Tibial nerve (tissue), 4 donors: ENCODE results near the gene THRAP3. TPM values are rescaled to one million over a fixed set of nuclear protein-coding genes. Genes with fewer than 3 reads are reported as not detected.

Source experiments
- DNase-seq, 2 donors: peaks; one replicate each; pipeline ENCODE4 v3.0.0-alpha.2; 2019; ENCODE audit warnings: low spot score in 2 of 2
- H3K27ac ChIP-seq, 4 donors: fragments of 200-600 bp; sonication (generic) in 3 of 4; one replicate each; pipeline ENCODE4 v1.5.1; 2017 to 2019; ENCODE audit warnings: mild to moderate bottlenecking in 1 of 4
- H3K27me3 ChIP-seq, 2 donors: fragments of 200-600 bp; sonication (generic) in 1 of 2; one replicate each; pipeline versions ENCODE4 v1.5.1 to v1.6.0; 2017 to 2019
- H3K36me3 ChIP-seq, 3 donors: fragments of 200-600 bp; sonication (generic); one replicate each; pipeline ENCODE4 v1.5.1; 2018 to 2019
- H3K4me1 ChIP-seq, 4 donors: fragments of 200-600 bp; sonication (generic) in 3 of 4; one replicate each; pipeline ENCODE4 v1.5.1; 2017 to 2019
- H3K4me3 ChIP-seq, 4 donors: fragments of 200-600 bp; sonication (generic) in 3 of 4; one replicate each; pipeline ENCODE4 v1.5.1; 2017 to 2019; ENCODE audit warnings: mild to moderate bottlenecking in 1 of 4, moderate library complexity in 1 of 4
- H3K9me3 ChIP-seq, 4 donors: fragments of 200-600 bp; sonication (generic) in 3 of 4; one replicate each; pipeline ENCODE4 v1.5.1; 2017 to 2019
- CTCF ChIP-seq, 5 experiments: fragments of 200-600 bp in 3 of 5; fragments of 450-650 bp in 2 of 5; sonication (generic) in 3 of 5; IDR thresholded peaks; one replicate each; pipeline ENCODE4 v1.5.1; 2016 to 2019; ENCODE audit warnings: antibody characterized with exemption in 5 of 5, mild to moderate bottlenecking in 3 of 5, moderate library complexity in 2 of 5
- EP300 ChIP-seq, 2 donors: sonication (generic); formaldehyde crosslinking; IDR thresholded peaks; one replicate each; pipeline ENCODE4 v1.6.1; 2017; ENCODE audit warnings: antibody characterized with exemption in 2 of 2, mild to moderate bottlenecking in 1 of 2
- POLR2A ChIP-seq, 2 donors: fragments of 450-650 bp; IDR thresholded peaks; one replicate each; pipeline ENCODE4 v1.6.1; 2017; ENCODE audit warnings: antibody characterized with exemption in 2 of 2, mild to moderate bottlenecking in 2 of 2, moderate library complexity in 2 of 2
- WGBS, 2 donors: methylation state at CpG; one replicate each; pipeline ENCODE4 v1.1.5; 2018; 5-methylcytosine and 5-hydroxymethylcytosine counted together
- total RNA-seq, 4 donors: library from RNA; depleted of rRNA; stranded (reverse); fragments of >200 nt; gene quantifications; one replicate each; pipeline ENCODE4 v1.1.0, GENCODE V29; 2016

The THRAP3 gene
- total RNA-seq, 4 donors from 2014 or later, result 89.2 to 114 (median 97.0) TPM

DNA sequence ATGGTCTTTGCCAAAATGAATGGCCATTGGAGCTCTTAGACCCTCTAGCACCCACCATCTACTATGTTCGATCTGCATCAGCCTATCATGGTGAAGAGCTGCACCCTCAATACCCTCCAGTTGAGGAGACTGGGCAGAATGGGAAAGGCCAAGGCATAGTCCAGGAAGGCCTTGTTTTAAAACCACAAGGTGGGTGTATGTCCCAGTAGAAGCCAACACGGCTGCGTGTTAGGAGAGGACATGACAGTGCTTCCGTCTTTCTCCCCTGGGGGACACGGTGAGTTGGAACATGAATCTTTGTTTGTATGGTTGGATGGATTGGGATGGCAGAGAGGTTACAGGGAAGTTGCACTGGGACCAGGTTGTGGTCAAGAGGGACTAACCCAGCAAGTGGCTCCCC is 63.4 kb downstream of the THRAP3 start:
- TF ChIP-seq POLR2A (IDR thresholded peaks at IDR 0.05), result no peak
- TF ChIP-seq CTCF (IDR thresholded peaks at IDR 0.05), result no peak
- TF ChIP-seq EP300 (IDR thresholded peaks at IDR 0.05), result no peak
- 76 to 88% methylated on average over 5 of the region's 5 CpGs for whole genome bisulfite sequencing, 2 donors
- Histone ChIP-seq H3K36me3 (peaks cover 6 to 86% (median 31%) of the 10 kb centered on the region in 3 donors), H3K9me3 (no peaks in the 10 kb centered on the region), H3K4me1 (peaks cover 0 to 35% (median 6%) of the 10 kb centered on the region in 4 donors), H3K27me3 (no peaks in the 10 kb centered on the region), H3K27ac (no peak overlapping the region), H3K4me3 (no peak overlapping the region)
- DNase-seq, result no peak

GRCh38 chr1:36295390-36295789 is 71.1 kb downstream of the THRAP3 start:
- Histone ChIP-seq H3K27ac (no peak overlapping the region), H3K4me1 (peaks cover 0 to 20% (median 0%) of the 10 kb centered on the region in 4 donors), H3K4me3 (no peak overlapping the region), H3K36me3 (peaks cover 3 to 93% (median 28%) of the 10 kb centered on the region in 3 donors), H3K27me3 (no peaks in the 10 kb centered on the region), H3K9me3 (no peaks in the 10 kb centered on the region)
- 84 to 89% methylated on average over 2 of the region's 2 CpGs for WGBS, 2 donors
- TF ChIP-seq CTCF (IDR thresholded peaks at IDR 0.05), result no peak
- TF ChIP-seq EP300 (IDR thresholded peaks at IDR 0.05), result no peak
- TF ChIP-seq POLR2A (IDR thresholded peaks at IDR 0.05), result no peak
- DNase-seq, result no peak

DNA sequence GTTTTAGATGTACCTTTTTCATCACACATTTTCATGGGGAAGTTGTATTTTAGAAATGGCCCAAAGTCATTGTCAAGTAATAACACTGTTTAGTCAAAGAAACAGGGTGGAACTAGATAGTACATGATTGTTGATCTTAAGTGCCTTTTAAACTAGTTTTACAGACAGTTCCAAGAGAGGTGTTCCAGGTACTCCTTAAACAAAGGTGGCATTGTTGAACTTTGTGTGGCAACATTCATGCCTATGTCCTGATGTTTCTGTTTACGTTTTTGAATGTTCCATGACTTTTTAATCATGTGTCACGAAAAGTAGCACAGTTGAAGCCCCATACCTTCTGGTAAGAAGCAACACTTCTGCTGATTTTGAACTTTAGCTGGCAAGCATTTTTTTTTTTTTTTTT is 72.8 kb downstream of the THRAP3 start:
- H3K27ac ChIP-seq, result no peak overlapping the region
- H3K36me3 ChIP-seq, result peaks cover 10 to 95% (median 25%) of the 10 kb centered on the region in 3 donors
- WGBS, 2 donors, result 85 to 87% methylated on average over 2 of the region's 2 CpGs
- DNase-seq, result no peak
- H3K27me3 ChIP-seq, result no peaks in the 10 kb centered on the region
- TF ChIP-seq POLR2A (IDR thresholded peaks at IDR 0.05) (no peak), EP300 (IDR thresholded peaks at IDR 0.05) (no peak), CTCF (IDR thresholded peaks at IDR 0.05) (no peak)
- H3K4me1 ChIP-seq, result peaks cover 0 to 16% (median 0%) of the 10 kb centered on the region in 4 donors
- H3K4me3 ChIP-seq, result no peak overlapping the region
- no peaks in the 10 kb centered on the region for H3K9me3 ChIP-seq

- Histone ChIP-seq H3K9me3 (no peaks in the 10 kb centered on the region), H3K4me3 (no peak overlapping the region), H3K27ac (peak overlapping the region in 1 of 4 donors; percentile 24), H3K4me1 (peaks cover 0 to 16% (median 0%) of the 10 kb centered on the region in 4 donors), H3K27me3 (no peaks in the 10 kb centered on the region), H3K36me3 (peaks cover 10 to 97% (median 24%) of the 10 kb centered on the region in 3 donors)
- TF ChIP-seq CTCF (IDR thresholded peaks at IDR 0.05), result no peak
- TF ChIP-seq EP300 (IDR thresholded peaks at IDR 0.05), result no peak
- TF ChIP-seq POLR2A (IDR thresholded peaks at IDR 0.05), result no peak
- no peak for DNase-seq
- 91% methylated on average over 5 of the region's 5 CpGs for WGBS, 2 donors
These were observed 74.4 kb downstream of the THRAP3 start for GRCh38 chr1:36298640-36299039.

DNA sequence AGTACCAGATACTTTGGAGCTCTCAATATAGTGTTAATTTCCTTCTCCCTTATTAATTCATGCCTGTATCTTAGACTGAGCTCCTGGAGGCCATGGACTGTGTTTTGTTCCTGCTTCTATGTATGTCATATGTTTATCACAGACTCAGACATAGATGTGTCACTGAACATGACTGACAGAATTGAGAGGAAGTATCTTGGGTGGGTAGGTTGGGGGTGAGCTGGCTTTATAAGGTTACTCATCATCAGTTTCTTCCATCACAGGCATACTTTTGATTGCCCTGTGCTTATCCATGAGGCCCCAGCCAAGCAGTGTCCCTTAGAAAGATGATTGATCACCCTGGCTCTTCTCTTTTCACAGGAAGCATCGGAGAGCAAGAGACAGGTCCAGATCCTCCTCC is 76.3 kb downstream of the THRAP3 start:
- TF ChIP-seq CTCF (IDR thresholded peaks at IDR 0.05), result no peak
- TF ChIP-seq POLR2A (IDR thresholded peaks at IDR 0.05), result no peak
- no peak for TF ChIP-seq EP300 (IDR thresholded peaks at IDR 0.05)
- Histone ChIP-seq H3K27me3 (no peaks in the 10 kb centered on the region), H3K9me3 (no peaks in the 10 kb centered on the region), H3K36me3 (peaks cover 10 to 87% (median 13%) of the 10 kb centered on the region in 3 donors), H3K4me1 (peaks cover 0 to 18% (median under 1%) of the 10 kb centered on the region in 4 donors), H3K4me3 (no peak overlapping the region), H3K27ac (peak overlapping the region in 3 of 4 donors; percentile 8 to 40 (median 17))
- DNase-seq, result no peak
- 86 to 92% methylated on average over 1 of the region's 1 CpG for WGBS, 2 donors
